ENCODE results near the gene SEMA5B. TPM values are rescaled to one million over a fixed set of nuclear protein-coding genes. Genes with fewer than 3 reads are reported as not detected.

The SEMA5B gene
- total RNA-seq, 1 experiment from 2014 or later, result not detected

DNA sequence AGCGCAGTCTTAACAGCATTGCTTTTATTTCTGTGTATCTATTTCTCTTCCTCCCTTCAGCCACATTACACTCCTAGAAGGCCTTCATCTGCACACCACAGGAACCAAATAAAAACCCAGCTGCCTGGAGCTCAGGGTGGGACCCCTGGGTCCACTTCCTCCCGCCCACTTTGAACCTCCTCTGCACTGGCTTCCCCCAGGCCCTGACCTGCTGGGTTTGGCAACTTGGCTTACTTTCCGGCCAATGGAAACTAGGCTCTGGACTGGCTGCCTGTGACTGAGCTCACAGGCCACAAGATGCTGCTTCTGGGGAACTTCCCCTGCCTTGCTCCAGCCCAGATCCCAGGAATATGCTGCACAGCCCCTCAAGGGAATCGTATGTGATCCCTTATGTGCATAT, 89.8 kb downstream of the SEMA5B start:
- Histone ChIP-seq H3K4me2 (no peak overlapping the region), H3K9me3 (ENCODE audit: insufficient read depth, low read depth) (no peaks in the 10 kb centered on the region), H3K4me3 (no peak overlapping the region), H2AFZ (no peak overlapping the region), H3K27ac (no peak overlapping the region), H3K79me2 (ENCODE audit: low read depth) (no peaks in the 10 kb centered on the region), H3K9me2 (ENCODE audit: insufficient read depth) (no peaks in the 10 kb centered on the region), H4K20me1 (ENCODE audit: insufficient read depth) (no peaks in the 10 kb centered on the region), H3K36me3 (ENCODE audit: low read depth) (no peaks in the 10 kb centered on the region), H3F3A (ENCODE audit: insufficient read depth, low read depth) (peaks cover 12% of the 10 kb centered on the region; the same call in 1 of the 2 replicates), H3K27me3 (ENCODE audit: insufficient read depth, low read depth) (no peaks in the 10 kb centered on the region), H3K4me1 (replicated peaks; ENCODE audit: insufficient read depth) (peaks cover 13% of the 10 kb centered on the region)
- ChIA-PET CTCF (no interaction called here), POLR2A (ENCODE audit: unreplicated experiment) (no interaction called here)
- DNase-seq, result no peak
- no TSS peak for BruUV-seq (replicated peaks)
- TF ChIP-seq, protein P1, sequence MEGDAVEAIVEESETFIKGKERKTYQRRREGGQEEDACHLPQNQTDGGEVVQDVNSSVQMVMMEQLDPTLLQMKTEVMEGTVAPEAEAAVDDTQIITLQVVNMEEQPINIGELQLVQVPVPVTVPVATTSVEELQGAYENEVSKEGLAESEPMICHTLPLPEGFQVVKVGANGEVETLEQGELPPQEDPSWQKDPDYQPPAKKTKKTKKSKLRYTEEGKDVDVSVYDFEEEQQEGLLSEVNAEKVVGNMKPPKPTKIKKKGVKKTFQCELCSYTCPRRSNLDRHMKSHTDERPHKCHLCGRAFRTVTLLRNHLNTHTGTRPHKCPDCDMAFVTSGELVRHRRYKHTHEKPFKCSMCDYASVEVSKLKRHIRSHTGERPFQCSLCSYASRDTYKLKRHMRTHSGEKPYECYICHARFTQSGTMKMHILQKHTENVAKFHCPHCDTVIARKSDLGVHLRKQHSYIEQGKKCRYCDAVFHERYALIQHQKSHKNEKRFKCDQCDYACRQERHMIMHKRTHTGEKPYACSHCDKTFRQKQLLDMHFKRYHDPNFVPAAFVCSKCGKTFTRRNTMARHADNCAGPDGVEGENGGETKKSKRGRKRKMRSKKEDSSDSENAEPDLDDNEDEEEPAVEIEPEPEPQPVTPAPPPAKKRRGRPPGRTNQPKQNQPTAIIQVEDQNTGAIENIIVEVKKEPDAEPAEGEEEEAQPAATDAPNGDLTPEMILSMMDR (conservative IDR thresholded peaks at IDR 0.05), result no peak
- intact Hi-C loops (cut with micrococcal nuclease; ENCODE audit: unreplicated experiment), result no loop called here

GRCh38 chr3:122936986-122937385, 90.6 kb downstream of the SEMA5B start:
- Histone ChIP-seq H3K27me3 (ENCODE audit: insufficient read depth, low read depth) (no peaks in the 10 kb centered on the region), H3K36me3 (ENCODE audit: low read depth) (no peaks in the 10 kb centered on the region), H3K4me3 (no peak overlapping the region), H3K79me2 (ENCODE audit: low read depth) (no peaks in the 10 kb centered on the region), H2AFZ (no peak overlapping the region), H3K9me3 (ENCODE audit: insufficient read depth, low read depth) (no peaks in the 10 kb centered on the region), H3K4me2 (no peak overlapping the region), H4K20me1 (ENCODE audit: insufficient read depth) (no peaks in the 10 kb centered on the region), H3K27ac (no peak overlapping the region), H3F3A (ENCODE audit: insufficient read depth, low read depth) (peaks cover 12% of the 10 kb centered on the region; the same call in 1 of the 2 replicates), H3K4me1 (replicated peaks; ENCODE audit: insufficient read depth) (peaks cover 13% of the 10 kb centered on the region), H3K9me2 (ENCODE audit: insufficient read depth) (no peaks in the 10 kb centered on the region)
- BruUV-seq (replicated peaks), result no TSS peak
- ChIA-PET CTCF (no interaction called here), POLR2A (ENCODE audit: unreplicated experiment) (no interaction called here)
- intact Hi-C loops (cut with micrococcal nuclease; ENCODE audit: unreplicated experiment), result no loop called here
- no peak for DNase-seq
- TF ChIP-seq, protein P1 (conservative IDR thresholded peaks at IDR 0.05), result no peak
- TF ChIP-seq EZH2 (IDR thresholded peaks at IDR 0.05; ENCODE audit: low read depth), result no peak

DNA sequence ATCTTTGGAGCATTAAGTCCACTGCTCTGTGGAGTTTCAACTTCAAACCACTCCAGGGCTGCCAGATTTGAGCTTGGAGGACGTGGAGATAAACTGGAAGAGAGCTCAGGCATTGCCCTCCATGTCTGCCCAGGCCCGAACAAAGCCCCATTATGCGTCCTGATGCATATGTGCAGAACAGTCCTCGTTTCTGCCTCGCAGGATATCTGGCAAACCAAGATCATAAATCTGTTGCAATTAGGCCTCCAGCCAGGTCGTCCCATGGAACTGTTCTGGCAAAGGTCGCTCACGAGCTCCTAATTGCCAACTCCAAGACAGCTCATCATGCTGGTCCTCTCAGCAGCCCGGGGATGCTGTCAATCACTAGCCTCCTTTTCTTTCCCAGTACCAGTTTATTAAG, 91.2 kb downstream of the SEMA5B start:
- Histone ChIP-seq H3K27ac (no peak overlapping the region), H3K36me3 (ENCODE audit: low read depth) (no peaks in the 10 kb centered on the region), H3K9me3 (ENCODE audit: insufficient read depth, low read depth) (no peaks in the 10 kb centered on the region), H3K27me3 (ENCODE audit: insufficient read depth, low read depth) (no peaks in the 10 kb centered on the region), H3K4me3 (no peak overlapping the region), H2AFZ (no peak overlapping the region), H3K4me2 (no peak overlapping the region), H3K9me2 (ENCODE audit: insufficient read depth) (no peaks in the 10 kb centered on the region), H3K79me2 (ENCODE audit: low read depth) (no peaks in the 10 kb centered on the region), H3F3A (ENCODE audit: insufficient read depth, low read depth) (peaks cover 18% of the 10 kb centered on the region; the same call in 1 of the 2 replicates), H3K4me1 (replicated peaks; ENCODE audit: insufficient read depth) (peaks cover 17% of the 10 kb centered on the region), H4K20me1 (ENCODE audit: insufficient read depth) (no peaks in the 10 kb centered on the region)
- TF ChIP-seq EZH2 (IDR thresholded peaks at IDR 0.05; ENCODE audit: low read depth), result no peak
- TF ChIP-seq, protein P1 (conservative IDR thresholded peaks at IDR 0.05), result no peak
- no peak for DNase-seq
- intact Hi-C loops (cut with micrococcal nuclease; ENCODE audit: unreplicated experiment), result no loop called here
- CTCF ChIA-PET, result no interaction called here
- no TSS peak for BruUV-seq (replicated peaks)
- POLR2A ChIA-PET (ENCODE audit: unreplicated experiment), result no interaction called here

Measured in PC-9 (cell line).